OCI-LY1 (cell line): Measurements from ENCODE around the gene TAF6.

Experiments
- H2AFZ ChIP-seq: fragments of 200-600 bp; sonication (generic), shearing (Covaris generic); 2 replicates; pipeline ENCODE4 v1.6.0; 2014; ENCODE audit warnings: antibody characterized with exemption, mild to moderate bottlenecking, low read length
- H3F3A ChIP-seq: fragments of 200-600 bp; sonication (generic), shearing (Covaris generic); 2 replicates; pipeline ENCODE4 v1.6.0; 2014; ENCODE audit warnings: mild to moderate bottlenecking, antibody characterized with exemption, low read length, moderate library complexity; ENCODE audit not compliant: insufficient read depth
- H3K27ac ChIP-seq: fragments of 200-600 bp; sonication (generic); 2 replicates; pipeline ENCODE4 v1.5.1; 2014; ENCODE audit warnings: low read length, mixed run types, mild to moderate bottlenecking, low read depth; ENCODE audit not compliant: poor library complexity, severe bottlenecking
- H3K27me3 ChIP-seq: fragments of 200-600 bp; sonication (generic); 2 replicates; pipeline ENCODE4 v1.6.0; 2014; ENCODE audit warnings: antibody characterized with exemption, mild to moderate bottlenecking, low read length, moderate library complexity; ENCODE audit not compliant: insufficient read depth
- H3K36me3 ChIP-seq: fragments of 200-600 bp; sonication (generic); 2 replicates; pipeline ENCODE4 v1.6.1; 2014; ENCODE audit warnings: mild to moderate bottlenecking, antibody characterized with exemption, low read length, moderate library complexity, mixed read lengths; ENCODE audit not compliant: insufficient read depth
- H3K4me1 ChIP-seq: fragments of 200-600 bp; sonication (generic); 2 replicates; pipeline ENCODE4 v1.5.1; 2014; ENCODE audit warnings: mild to moderate bottlenecking, low read length, moderate library complexity; ENCODE audit not compliant: insufficient read depth, severe bottlenecking
- H3K4me2 ChIP-seq: fragments of 200-600 bp; sonication (generic), shearing (Covaris generic); 2 replicates; pipeline ENCODE4 v1.6.1; 2014; ENCODE audit warnings: low read length
- H3K4me3 ChIP-seq: fragments of 200-600 bp; sonication (generic); 2 replicates; pipeline ENCODE4 v1.5.1; 2014; ENCODE audit warnings: low read length, low read depth, mild to moderate bottlenecking, mixed read lengths; ENCODE audit not compliant: poor library complexity, severe bottlenecking
- H3K79me2 ChIP-seq: fragments of 200-600 bp; shearing (Covaris generic); 2 replicates; pipeline ENCODE4 v1.6.1; 2016; ENCODE audit warnings: mixed run types, low read length, mixed read lengths; ENCODE audit not compliant: insufficient read depth
- H3K9ac ChIP-seq: fragments of 200-600 bp; sonication (generic), shearing (Covaris generic); 2 replicates; pipeline ENCODE4 v1.6.1; 2014; ENCODE audit warnings: mild to moderate bottlenecking, low read length, mixed read lengths
- H3K9me2 ChIP-seq: fragments of 200-600 bp; sonication (generic), shearing (Covaris generic); 2 replicates; pipeline ENCODE4 v1.6.1; 2014; ENCODE audit warnings: low read depth, mild to moderate bottlenecking, low read length, mixed read lengths
- H3K9me3 ChIP-seq: fragments of 200-600 bp; shearing (Covaris generic); 2 replicates; pipeline ENCODE4 v1.6.1; 2014; ENCODE audit warnings: low read length, mixed read lengths
- H4K20me1 ChIP-seq: fragments of 200-600 bp; sonication (generic), shearing (Covaris generic); 2 replicates; pipeline ENCODE4 v1.6.0; 2016; ENCODE audit warnings: mild to moderate bottlenecking, low read length; ENCODE audit not compliant: insufficient read depth
- EZH2 ChIP-seq: fragments of 200-600 bp; sonication (generic), shearing (Covaris generic); IDR thresholded peaks from 2 replicates; pipeline ENCODE4 v1.8.0; 2017; ENCODE audit warnings: borderline replicate concordance, mixed run types, mild to moderate bottlenecking, antibody characterized with exemption, low read length, moderate library complexity, mixed read lengths
- TF ChIP-seq, protein P1 (sequence below): fragments of 200-600 bp; sonication (generic), shearing (Covaris generic); IDR thresholded peaks from 2 replicates; pipeline ENCODE4 v1.5.1; 2017; ENCODE audit warnings: mild to moderate bottlenecking, antibody characterized with exemption, low read length, moderate library complexity, mixed read lengths

Gene TAF6

DNA sequence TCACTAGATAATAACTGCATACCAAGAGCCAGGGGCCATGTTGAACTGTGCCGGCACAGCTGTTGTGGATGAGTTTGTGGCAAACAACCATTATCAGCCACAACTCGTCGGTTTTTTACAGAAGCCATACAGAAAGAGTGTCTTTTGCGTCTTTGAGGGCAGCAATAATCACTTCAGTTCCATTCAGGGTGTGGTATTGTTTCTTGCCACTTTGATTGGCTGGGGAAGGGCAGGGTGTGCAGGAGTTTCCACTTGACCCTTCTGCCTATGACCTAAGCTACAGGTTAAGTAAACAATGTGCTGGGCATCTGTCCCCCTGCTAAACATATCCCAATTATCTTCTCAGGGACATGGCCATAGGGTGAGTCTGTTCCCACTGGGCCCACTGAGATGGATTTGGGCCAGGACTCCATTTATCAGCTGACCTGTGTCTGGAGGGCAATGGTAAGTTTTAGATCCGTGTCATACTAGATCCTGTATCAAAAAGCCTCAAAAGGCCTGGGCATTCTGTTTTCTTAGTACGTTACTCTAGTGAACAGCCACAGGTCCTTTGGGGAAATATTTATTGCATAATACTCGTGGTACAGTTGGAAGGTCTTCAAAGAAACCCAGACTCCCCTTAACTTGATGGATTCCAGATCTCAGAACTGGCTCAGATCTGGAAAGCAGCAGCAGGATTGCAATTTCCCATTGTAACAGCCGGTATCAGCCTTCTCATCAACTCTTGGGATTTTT, 53.5 kb downstream of the TAF6 start:
- Histone ChIP-seq H2AFZ (no peak overlapping the region), H3K4me3 (no peak overlapping the region), H3K27ac (no peak overlapping the region), H3K27me3 (no peaks in the 10 kb centered on the region), H3K9me3 (peaks cover 11% of the 10 kb centered on the region), H3K36me3 (peaks cover 71% of the 10 kb centered on the region), H3K4me2 (no peak overlapping the region), H3K79me2 (no peaks in the 10 kb centered on the region), H3F3A (no peaks in the 10 kb centered on the region), H4K20me1 (no peaks in the 10 kb centered on the region), H3K9ac (no peak overlapping the region), H3K9me2 (no peaks in the 10 kb centered on the region), H3K4me1 (no peaks in the 10 kb centered on the region)
- TF ChIP-seq, protein P1, sequence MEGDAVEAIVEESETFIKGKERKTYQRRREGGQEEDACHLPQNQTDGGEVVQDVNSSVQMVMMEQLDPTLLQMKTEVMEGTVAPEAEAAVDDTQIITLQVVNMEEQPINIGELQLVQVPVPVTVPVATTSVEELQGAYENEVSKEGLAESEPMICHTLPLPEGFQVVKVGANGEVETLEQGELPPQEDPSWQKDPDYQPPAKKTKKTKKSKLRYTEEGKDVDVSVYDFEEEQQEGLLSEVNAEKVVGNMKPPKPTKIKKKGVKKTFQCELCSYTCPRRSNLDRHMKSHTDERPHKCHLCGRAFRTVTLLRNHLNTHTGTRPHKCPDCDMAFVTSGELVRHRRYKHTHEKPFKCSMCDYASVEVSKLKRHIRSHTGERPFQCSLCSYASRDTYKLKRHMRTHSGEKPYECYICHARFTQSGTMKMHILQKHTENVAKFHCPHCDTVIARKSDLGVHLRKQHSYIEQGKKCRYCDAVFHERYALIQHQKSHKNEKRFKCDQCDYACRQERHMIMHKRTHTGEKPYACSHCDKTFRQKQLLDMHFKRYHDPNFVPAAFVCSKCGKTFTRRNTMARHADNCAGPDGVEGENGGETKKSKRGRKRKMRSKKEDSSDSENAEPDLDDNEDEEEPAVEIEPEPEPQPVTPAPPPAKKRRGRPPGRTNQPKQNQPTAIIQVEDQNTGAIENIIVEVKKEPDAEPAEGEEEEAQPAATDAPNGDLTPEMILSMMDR, result no peak
- TF ChIP-seq EZH2, result no peak

DNA sequence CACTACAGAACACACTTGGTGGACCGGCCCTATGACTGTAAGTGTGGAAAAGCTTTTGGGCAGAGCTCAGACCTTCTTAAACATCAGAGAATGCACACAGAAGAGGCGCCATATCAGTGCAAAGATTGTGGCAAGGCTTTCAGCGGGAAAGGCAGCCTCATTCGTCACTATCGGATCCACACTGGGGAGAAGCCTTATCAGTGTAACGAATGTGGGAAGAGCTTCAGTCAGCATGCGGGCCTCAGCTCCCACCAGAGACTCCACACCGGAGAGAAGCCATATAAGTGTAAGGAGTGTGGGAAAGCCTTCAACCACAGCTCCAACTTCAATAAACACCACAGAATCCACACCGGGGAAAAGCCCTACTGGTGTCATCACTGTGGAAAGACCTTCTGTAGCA, 55.0 kb downstream of the TAF6 start:
- H3K79me2 ChIP-seq, result no peaks in the 10 kb centered on the region
- H3K4me2 ChIP-seq, result no peak overlapping the region
- H3K9me3 ChIP-seq, result no peaks in the 10 kb centered on the region
- H3K9ac ChIP-seq, result no peak overlapping the region
- no peaks in the 10 kb centered on the region for H4K20me1 ChIP-seq
- H2AFZ ChIP-seq, result no peak overlapping the region
- peaks cover 67% of the 10 kb centered on the region for H3K36me3 ChIP-seq
- no peak overlapping the region for H3K4me3 ChIP-seq
- H3F3A ChIP-seq, result no peaks in the 10 kb centered on the region
- peaks cover 5% of the 10 kb centered on the region for H3K4me1 ChIP-seq
- H3K9me2 ChIP-seq, result no peaks in the 10 kb centered on the region
- no peak overlapping the region for H3K27ac ChIP-seq
- no peaks in the 10 kb centered on the region for H3K27me3 ChIP-seq
- TF ChIP-seq, protein P1, result no peak
- TF ChIP-seq EZH2, result no peak

DNA sequence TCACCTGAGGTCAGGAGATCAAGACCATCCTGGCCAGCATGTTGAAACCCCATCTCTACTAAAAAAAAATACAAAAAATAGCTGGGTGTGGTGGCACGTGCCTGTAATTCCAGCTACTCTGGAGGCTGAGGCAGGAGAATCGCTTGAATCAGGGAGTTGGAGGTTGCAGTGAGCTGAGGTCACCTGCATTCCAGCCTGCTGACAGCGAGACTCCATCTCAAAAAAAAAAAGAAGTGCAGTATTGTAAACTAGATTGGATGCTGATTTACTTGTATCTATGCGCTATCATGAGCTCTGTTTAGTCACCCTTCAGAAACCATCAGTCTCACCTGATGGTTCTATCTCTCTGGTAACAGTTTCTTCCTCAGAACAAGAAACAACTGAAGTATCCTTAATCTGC, 55.8 kb downstream of the TAF6 start:
- no peak overlapping the region for H2AFZ ChIP-seq
- no peaks in the 10 kb centered on the region for H3K27me3 ChIP-seq
- no peaks in the 10 kb centered on the region for H4K20me1 ChIP-seq
- peaks cover 10% of the 10 kb centered on the region for H3K4me1 ChIP-seq
- no peaks in the 10 kb centered on the region for H3K9me2 ChIP-seq
- H3K4me3 ChIP-seq, result no peak overlapping the region
- H3K4me2 ChIP-seq, result no peak overlapping the region
- no peaks in the 10 kb centered on the region for H3K79me2 ChIP-seq
- no peaks in the 10 kb centered on the region for H3F3A ChIP-seq
- H3K9me3 ChIP-seq, result no peaks in the 10 kb centered on the region
- no peak overlapping the region for H3K9ac ChIP-seq
- TF ChIP-seq, protein P1, result no peak
- TF ChIP-seq EZH2, result no peak
- H3K36me3 ChIP-seq, result peaks cover 71% of the 10 kb centered on the region
- no peak overlapping the region for H3K27ac ChIP-seq
